Daoy (cell line): ENCODE measurements around the gene SETD2. TPM values are rescaled to one million over a fixed set of nuclear protein-coding genes. Genes with fewer than 3 reads are reported as not detected.

Experiments used
- total RNA-seq: library from RNA; depleted of rRNA; stranded (reverse); fragments of >200 nt; shearing (Covaris generic); gene quantifications from 2 replicates; pipeline ENCODE4 v1.2.3, GENCODE V29; 2014; rRNA removed

SETD2 gene
- total RNA-seq, 1 experiment from 2014 or later: 17.3 TPM

Other genes starting within 250 kb of the SETD2 start
- gene CCDC12, start 187.4 kb downstream of the SETD2 start, total RNA-seq: 26.2 and 29.1 TPM in 2 replicates
- gene NBEAL2, start 184.4 kb downstream of the SETD2 start, total RNA-seq: 5.0 and 8.3 TPM in 2 replicates
- gene KIF9, start 118.7 kb upstream of the SETD2 start, total RNA-seq: 14.8 and 29.4 TPM in 2 replicates
- 12.1 and 15.0 TPM in 2 replicates for gene KLHL18, start 118.8 kb upstream of the SETD2 start, total RNA-seq
- 10.8 and 15.1 TPM in 2 replicates for gene PTPN23, start 216.9 kb upstream of the SETD2 start, total RNA-seq